K562 (cell line): ENCODE results near the gene SLC25A33. TPM values are rescaled to one million over a fixed set of nuclear protein-coding genes. Genes with fewer than 3 reads are reported as not detected.

Experiments used
- ATAC-seq: fragments of 200-7000 bp; cut with Tn5 transposase; 3 replicates; pipeline ENCODE4 v1.9.1; 2020; ENCODE audit warnings: moderate library complexity
- BruUV-seq: library from RNA; stranded (reverse); fragments of 400-500 nt; replicated peaks from 2 replicates; lab custom pipeline; 2021; lab: Mats Ljungman, UMichigan
- CTCF ChIA-PET: fragments of 300-600 bp; formaldehyde crosslinking; extraction: SDS; loops from one replicate; lab custom pipeline; 2021; ENCODE audit warnings: low intra/inter-chr PET ratio; lab: Yijun Ruan, JAX
- POLR2A ChIA-PET: fragments of 300-600, 350-650 bp; sonication (Branson Sonifier 250); formaldehyde crosslinking; extraction: SDS; loops from one replicate; lab custom pipeline; 2021; ENCODE audit warnings: antibody characterized with exemption, inconsistent platforms; lab: Yijun Ruan, JAX
- DNase-seq, 4 experiments: peaks; one replicate each; pipeline versions ENCODE4 v3.0.0 to v3.0.0-alpha.2; 2011 to 2018; ENCODE audit warnings: low spot score in 3 of 4, mixed read lengths in 3 of 4; ENCODE audit errors: extremely low read depth in 1 of 4
- FAIRE-seq: peaks from 2 replicates; lab custom pipeline; 2011; peaks lifted over from hg19 to GRCh38; lab: Jason Lieb, UNC
- H2AFZ ChIP-seq: 2 replicates; pipeline ENCODE4 v1.6.0; 2011; ENCODE audit warnings: low read depth, low read length, control low read depth, inconsistent platforms
- H3K27ac ChIP-seq: fragments of 200-600 bp; 3 replicates; pipeline ENCODE4 v1.8.0; 2011; ENCODE audit warnings: low read depth, mild to moderate bottlenecking, control low read depth, inconsistent platforms, low read length, moderate library complexity, mixed read lengths; ENCODE audit errors: extremely low read depth
- H3K27me3 ChIP-seq, 2 experiments: fragments of 300-600 bp in 1 of 2; 2 replicates in 1 of 2; 3 replicates in 1 of 2; pipeline versions ENCODE4 v1.6.0 to v1.8.0; 2011; ENCODE audit warnings: inconsistent platforms in 2 of 2, low read length in 2 of 2, mild to moderate bottlenecking in 1 of 2, mixed read lengths in 1 of 2, moderate library complexity in 1 of 2; ENCODE audit not compliant: control insufficient read depth in 2 of 2, insufficient read depth in 2 of 2
- H3K36me3 ChIP-seq: fragments of 300-600 bp; 3 replicates; pipeline ENCODE4 v1.8.0; 2011; ENCODE audit warnings: mild to moderate bottlenecking, low read length, inconsistent platforms; ENCODE audit not compliant: control insufficient read depth, insufficient read depth
- H3K4me1 ChIP-seq, 2 experiments: fragments of 200-600 bp in 1 of 2; replicated peaks in 1 of 2; 2 replicates in 1 of 2; 3 replicates in 1 of 2; pipeline versions ENCODE4 v1.5.1 to v1.8.0; 2011; ENCODE audit warnings: inconsistent platforms in 2 of 2, low read length in 2 of 2, mild to moderate bottlenecking in 1 of 2, mixed read lengths in 1 of 2, moderate library complexity in 1 of 2; ENCODE audit not compliant: control insufficient read depth in 2 of 2, insufficient read depth in 2 of 2
- H3K4me2 ChIP-seq: 2 replicates; pipeline ENCODE4 v1.6.1; 2011; ENCODE audit warnings: low read length, control low read depth, inconsistent platforms, mixed read lengths; ENCODE audit not compliant: insufficient read depth
- H3K4me3 ChIP-seq: fragments of 200-600 bp; sonication (generic), shearing (Covaris generic); 2 replicates; pipeline ENCODE4 v1.5.1; 2016; ENCODE audit warnings: control low read depth, inconsistent platforms
- H3K79me2 ChIP-seq: fragments of 200-600 bp; 3 replicates; pipeline ENCODE4 v1.8.0; 2011; ENCODE audit warnings: low read length, inconsistent platforms; ENCODE audit not compliant: control insufficient read depth, insufficient read depth
- H3K9ac ChIP-seq, 2 experiments: 2 replicates each; pipeline versions ENCODE4 v1.6.0 to v1.6.1; 2011; ENCODE audit warnings: low read depth in 2 of 2, low read length in 2 of 2, control low read depth in 1 of 2, inconsistent platforms in 1 of 2, mild to moderate bottlenecking in 1 of 2, mixed read lengths in 1 of 2; ENCODE audit not compliant: insufficient read depth in 1 of 2
- H3K9me1 ChIP-seq: one replicate; pipeline ENCODE4 v1.6.0; 2011; ENCODE audit warnings: inconsistent platforms, mild to moderate bottlenecking, low read length, moderate library complexity; ENCODE audit not compliant: control insufficient read depth, insufficient read depth
- H3K9me3 ChIP-seq: replicated peaks from 2 replicates; pipeline ENCODE4 v1.5.1; 2011; ENCODE audit warnings: low read depth, low read length, inconsistent platforms; ENCODE audit not compliant: control insufficient read depth, insufficient read depth
- H4K20me1 ChIP-seq: replicated peaks from 2 replicates; pipeline ENCODE4 v1.6.1; 2011; ENCODE audit warnings: low read length, inconsistent platforms, mixed read lengths; ENCODE audit not compliant: control insufficient read depth, insufficient read depth
- POLR2G ChIP-seq: fragments of 200-400 bp; formaldehyde crosslinking; IDR thresholded peaks from 2 replicates; pipeline ENCODE4 v1.6.1; 2017; ENCODE audit warnings: low read depth, mild to moderate bottlenecking, antibody characterized with exemption, low read length, moderate library complexity
- SRSF1 ChIP-seq: fragments of 200-400 bp; formaldehyde crosslinking; IDR thresholded peaks from 2 replicates; pipeline ENCODE4 v1.6.1; 2017; ENCODE audit warnings: mild to moderate bottlenecking, low read depth, low read length, moderate library complexity
- ZC3H8 ChIP-seq: fragments of 450-650 bp; IDR thresholded peaks from 2 replicates; pipeline ENCODE4 v1.6.1; 2017
- WGBS: fragments of 100-300 bp; shearing (Covaris generic); methylation state at CpG from one replicate; pipeline ENCODE4 v1.1.6; 2016; ENCODE audit warnings: low coverage, mixed read lengths; ENCODE audit not compliant: insufficient coverage; ENCODE audit errors: missing lambda C conversion rate; 5-methylcytosine and 5-hydroxymethylcytosine counted together
- in situ Hi-C: fragments of 300-500 bp; cut with MboI; formaldehyde crosslinking; loops from 4 replicates; pipeline ENCODE4 v1.15.0; 2018; ENCODE audit warnings: inconsistent platforms, mixed read lengths
- intact Hi-C: fragments of 100-400 bp; cut with micrococcal nuclease; formaldehyde crosslinking; loops from 2 replicates; pipeline ENCODE4 v1.14.2; 2022
- polyA plus RNA-seq, 8 experiments: library from polyadenylated mRNA; depleted of rRNA in 4 of 8; stranded (reverse) in 5 of 8; unstranded in 3 of 8; fragments of >200 nt; fragmentation: Nextera tagmentation in 2 of 8; fragmentation: Illumina TruSeq in 1 of 8; extraction: Ambion mirVana in 2 of 8; extraction: Trizol in 1 of 8; gene quantifications; 2 replicates each; pipeline versions ENCODE4 v1.2.1 to v1.2.3, GENCODE V29; 2011 to 2014; ENCODE audit warnings: inconsistent platforms in 1 of 8, missing spikeins in 1 of 8
- total RNA-seq, 7 experiments: library from RNA; depleted of rRNA in 6 of 7; stranded (reverse); fragments of >200 nt in 6 of 7; fragmentation: Illumina TruSeq in 2 of 7; extraction: Trizol in 2 of 7; gene quantifications; 2 replicates each; pipeline versions ENCODE4 v1.2.1 to v1.2.3, GENCODE V29; 2011 to 2021; ENCODE audit warnings: low replicate concordance in 1 of 7
- TF ChIP-seq, protein P1 (sequence below): fragments of 450-650 bp; IDR thresholded peaks from 2 replicates; pipeline ENCODE4 v1.6.1; 2017; ENCODE audit warnings: mild to moderate bottlenecking, moderate library complexity

The SLC25A33 gene
- total and polyA plus RNA-seq, 9 of the 15 experiments (the other 6 are each of a cell fraction or from before 2014, with no cell fraction given) = 3.2 to 23.5 (median 17.5) TPM

DNA sequence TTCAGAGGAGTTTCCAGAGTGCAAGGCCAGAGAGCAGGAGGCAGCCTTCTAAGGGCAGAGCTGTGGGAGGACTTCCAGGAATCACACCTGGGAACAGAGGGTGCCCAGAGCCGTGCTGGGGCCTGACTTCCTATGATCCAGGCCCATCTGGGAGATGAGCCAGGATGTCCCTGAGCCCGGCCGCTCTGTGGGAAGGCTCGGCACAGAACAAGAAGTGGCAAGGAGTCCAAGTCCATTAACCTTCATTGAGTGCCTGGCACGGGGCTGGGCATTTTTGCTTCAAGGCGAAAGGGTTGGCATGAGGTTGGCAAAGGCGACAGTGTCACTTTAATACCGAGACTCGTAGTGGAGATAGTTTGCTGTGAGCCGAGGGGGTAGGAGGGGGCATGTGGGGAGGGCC, 67.7 kb downstream of the SLC25A33 start (continued):
- no peak for TF ChIP-seq ZC3H8
- no peak for TF ChIP-seq SRSF1
- TF ChIP-seq, all 486 proteins: peak for 0

DNA sequence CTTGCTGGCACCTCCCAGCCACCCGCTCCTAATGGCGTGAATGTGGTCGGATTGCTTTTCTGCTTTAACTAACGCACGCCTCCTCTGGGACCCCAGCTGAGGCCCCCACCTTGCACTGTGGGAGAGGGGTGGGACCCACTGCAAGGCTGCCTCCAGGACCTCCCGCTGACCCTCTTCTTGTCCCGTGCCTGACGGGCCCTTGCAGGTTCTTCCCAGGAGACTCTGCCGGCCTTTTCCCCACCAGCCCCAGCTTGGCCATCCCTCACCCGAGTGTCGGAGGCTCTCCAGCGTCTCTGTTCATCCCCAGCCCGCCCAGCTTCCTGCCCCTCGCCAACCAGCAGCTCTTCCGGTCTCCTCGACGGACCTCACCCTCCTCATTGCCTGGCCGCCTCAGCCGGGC, 68.1 kb downstream of the SLC25A33 start:
- Histone ChIP-seq H3K9ac (no peak overlapping the region), H3K27me3 (no peaks in the 10 kb centered on the region), H3K36me3 (peaks cover 96% of the 10 kb centered on the region; the same call in 2 of the 3 replicates), H3K27ac (no peak overlapping the region), H3K9me1 (peaks cover 3% of the 10 kb centered on the region), H3K79me2 (no peaks in the 10 kb centered on the region), H3K9me3 (no peaks in the 10 kb centered on the region), H4K20me1 (no peaks in the 10 kb centered on the region), H2AFZ (no peak overlapping the region), H3K4me3 (no peak overlapping the region), H3K4me1 (peaks cover 0 to 14% of the 10 kb centered on the region in 2 experiments; a peak in 1 of 5 replicates), H3K4me2 (no peak overlapping the region)
- ATAC-seq = no peak
- ChIA-PET POLR2A (interaction anchor here (0.6 to 3.0 kb wide), 3 partner anchors 9 to 84 kb away, joined by 3 to 17 read pairs (median 3); no protein-coding TSS in a partner anchor), CTCF (no interaction called here)
- no TSS peak for BruUV-seq
- 89% methylated on average over 19 of the region's 19 CpGs for WGBS
- intact Hi-C loops = no loop called here
- FAIRE-seq = no peak
- no peak for DNase-seq
- in situ Hi-C loops = no loop called here
- peak; percentile 55; the same call in 1 of the 2 replicates for TF ChIP-seq POLR2G
- TF ChIP-seq, protein P1, sequence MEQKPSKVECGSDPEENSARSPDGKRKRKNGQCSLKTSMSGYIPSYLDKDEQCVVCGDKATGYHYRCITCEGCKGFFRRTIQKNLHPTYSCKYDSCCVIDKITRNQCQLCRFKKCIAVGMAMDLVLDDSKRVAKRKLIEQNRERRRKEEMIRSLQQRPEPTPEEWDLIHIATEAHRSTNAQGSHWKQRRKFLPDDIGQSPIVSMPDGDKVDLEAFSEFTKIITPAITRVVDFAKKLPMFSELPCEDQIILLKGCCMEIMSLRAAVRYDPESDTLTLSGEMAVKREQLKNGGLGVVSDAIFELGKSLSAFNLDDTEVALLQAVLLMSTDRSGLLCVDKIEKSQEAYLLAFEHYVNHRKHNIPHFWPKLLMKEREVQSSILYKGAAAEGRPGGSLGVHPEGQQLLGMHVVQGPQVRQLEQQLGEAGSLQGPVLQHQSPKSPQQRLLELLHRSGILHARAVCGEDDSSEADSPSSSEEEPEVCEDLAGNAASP = no peak
